HFF-Myc (cell line): ENCODE data around the gene SLK.

ENCODE experiments used
- DNase-seq: peaks from one replicate; pipeline ENCODE4 v3.0.0-alpha.2; 2011; ENCODE audit warnings: low read depth; ENCODE audit errors: extremely low read depth
- H3K4me3 ChIP-seq: replicated peaks from 2 replicates; pipeline ENCODE4 v1.5.1; 2011; ENCODE audit warnings: low read depth, mild to moderate bottlenecking, control low read depth, low read length
- TF ChIP-seq, protein P1 (sequence below): IDR thresholded peaks from 2 replicates; pipeline ENCODE4 v1.5.1; 2012; ENCODE audit warnings: mild to moderate bottlenecking, low read depth, low read length, control low read depth; ENCODE audit errors: missing control alignments

The SLK gene

DNA sequence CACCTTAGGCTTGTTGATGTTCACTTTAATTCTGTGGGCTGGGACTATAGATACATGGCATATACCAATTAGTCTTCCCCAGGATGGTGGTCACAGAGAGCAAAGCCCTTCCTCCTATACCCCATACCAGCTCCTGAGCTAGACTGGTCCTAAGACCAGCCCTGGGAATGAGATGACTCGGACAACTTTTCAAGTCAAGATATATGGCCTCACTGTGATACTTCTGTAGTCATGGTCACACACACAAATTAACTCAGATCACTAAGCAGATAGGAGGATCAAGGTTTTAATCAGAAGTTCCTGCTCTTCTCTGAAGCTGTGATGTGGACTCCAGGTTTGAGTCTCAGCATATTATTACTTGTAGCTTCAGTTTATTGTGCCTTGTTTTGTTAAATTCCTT is 53.1 kb downstream of the SLK start:
- H3K4me3 ChIP-seq = no peak overlapping the region
- TF ChIP-seq, protein P1, sequence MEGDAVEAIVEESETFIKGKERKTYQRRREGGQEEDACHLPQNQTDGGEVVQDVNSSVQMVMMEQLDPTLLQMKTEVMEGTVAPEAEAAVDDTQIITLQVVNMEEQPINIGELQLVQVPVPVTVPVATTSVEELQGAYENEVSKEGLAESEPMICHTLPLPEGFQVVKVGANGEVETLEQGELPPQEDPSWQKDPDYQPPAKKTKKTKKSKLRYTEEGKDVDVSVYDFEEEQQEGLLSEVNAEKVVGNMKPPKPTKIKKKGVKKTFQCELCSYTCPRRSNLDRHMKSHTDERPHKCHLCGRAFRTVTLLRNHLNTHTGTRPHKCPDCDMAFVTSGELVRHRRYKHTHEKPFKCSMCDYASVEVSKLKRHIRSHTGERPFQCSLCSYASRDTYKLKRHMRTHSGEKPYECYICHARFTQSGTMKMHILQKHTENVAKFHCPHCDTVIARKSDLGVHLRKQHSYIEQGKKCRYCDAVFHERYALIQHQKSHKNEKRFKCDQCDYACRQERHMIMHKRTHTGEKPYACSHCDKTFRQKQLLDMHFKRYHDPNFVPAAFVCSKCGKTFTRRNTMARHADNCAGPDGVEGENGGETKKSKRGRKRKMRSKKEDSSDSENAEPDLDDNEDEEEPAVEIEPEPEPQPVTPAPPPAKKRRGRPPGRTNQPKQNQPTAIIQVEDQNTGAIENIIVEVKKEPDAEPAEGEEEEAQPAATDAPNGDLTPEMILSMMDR = no peak
- DNase-seq = no peak

- no peak for DNase-seq
- TF ChIP-seq, protein P1 = no peak
- H3K4me3 ChIP-seq = no peak overlapping the region
Measured at GRCh38 chr10:104021246-104021645, 54.3 kb downstream of the SLK start.

DNA sequence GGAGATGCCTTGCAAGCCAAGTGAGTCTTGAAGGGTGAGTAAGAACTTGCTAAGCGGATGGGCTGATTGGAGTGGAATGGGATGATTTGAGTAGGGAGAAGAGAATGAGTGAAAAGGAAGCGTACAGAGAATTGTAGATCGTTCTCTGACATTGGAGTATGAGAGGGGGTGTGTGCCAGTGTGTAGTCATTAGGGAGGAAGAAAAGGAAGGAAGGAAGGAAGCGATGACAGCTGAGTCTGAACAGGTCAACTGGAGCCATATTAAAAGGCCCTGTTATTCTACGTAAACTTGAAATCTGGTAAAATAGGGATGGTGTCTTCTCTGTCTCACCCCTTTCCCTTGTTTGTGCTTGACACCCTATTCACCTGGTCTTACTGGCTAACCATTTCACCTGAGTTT is 55.1 kb downstream of the SLK start:
- no peak for DNase-seq
- no peak overlapping the region for H3K4me3 ChIP-seq
- TF ChIP-seq, protein P1 = no peak

GRCh38 chr10:104025524-104025923 is 58.6 kb downstream of the SLK start:
- no peak for DNase-seq
- TF ChIP-seq, protein P1 = no peak
- H3K4me3 ChIP-seq = no peak overlapping the region

- no peak for DNase-seq
- TF ChIP-seq, protein P1 = no peak
- H3K4me3 ChIP-seq = no peak overlapping the region
Measured at GRCh38 chr10:104026762-104027161, 59.8 kb downstream of the SLK start.

GRCh38 chr10:104028146-104028545 is 61.2 kb downstream of the SLK start:
- TF ChIP-seq, protein P1 = peak; percentile 31
- H3K4me3 ChIP-seq = no peak overlapping the region
- DNase-seq = no peak

GRCh38 chr10:104028823-104029520 is 62.0 kb downstream of the SLK start:
- H3K4me3 ChIP-seq = no peak overlapping the region
- DNase-seq = no peak
- TF ChIP-seq, protein P1 = no peak
